ENCODE results near the gene CBX4. TPM values are rescaled to one million over a fixed set of nuclear protein-coding genes. Genes with fewer than 3 reads are reported as not detected.

The CBX4 gene
- total and polyA plus RNA-seq, 2 of the 13 experiments (the other 11 are each of a cell fraction or from before 2014, with no cell fraction given) = 25.8 to 50.8 TPM

DNA sequence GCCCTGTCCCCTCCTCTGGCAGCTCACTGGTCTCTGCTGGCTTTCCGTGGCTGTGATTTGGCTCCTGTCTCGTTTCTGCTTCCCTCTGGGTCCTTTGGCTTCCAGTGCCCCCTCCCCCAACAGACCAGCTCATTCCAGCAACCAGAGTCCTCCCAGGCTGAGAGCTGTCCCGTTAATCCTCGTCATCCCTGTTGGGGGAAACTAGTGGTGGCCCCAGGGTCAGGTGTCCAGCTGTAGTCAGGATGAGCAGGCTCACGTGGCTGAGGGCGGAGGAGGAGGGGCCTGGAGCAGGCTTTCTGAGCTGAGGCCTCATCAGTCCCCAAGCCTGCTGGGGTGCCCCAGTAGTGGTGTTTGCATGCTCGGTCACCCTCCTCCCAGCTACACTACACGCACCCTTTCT is 10.7 kb upstream of the CBX4 start (continued):
- TF ChIP-seq, protein P1, sequence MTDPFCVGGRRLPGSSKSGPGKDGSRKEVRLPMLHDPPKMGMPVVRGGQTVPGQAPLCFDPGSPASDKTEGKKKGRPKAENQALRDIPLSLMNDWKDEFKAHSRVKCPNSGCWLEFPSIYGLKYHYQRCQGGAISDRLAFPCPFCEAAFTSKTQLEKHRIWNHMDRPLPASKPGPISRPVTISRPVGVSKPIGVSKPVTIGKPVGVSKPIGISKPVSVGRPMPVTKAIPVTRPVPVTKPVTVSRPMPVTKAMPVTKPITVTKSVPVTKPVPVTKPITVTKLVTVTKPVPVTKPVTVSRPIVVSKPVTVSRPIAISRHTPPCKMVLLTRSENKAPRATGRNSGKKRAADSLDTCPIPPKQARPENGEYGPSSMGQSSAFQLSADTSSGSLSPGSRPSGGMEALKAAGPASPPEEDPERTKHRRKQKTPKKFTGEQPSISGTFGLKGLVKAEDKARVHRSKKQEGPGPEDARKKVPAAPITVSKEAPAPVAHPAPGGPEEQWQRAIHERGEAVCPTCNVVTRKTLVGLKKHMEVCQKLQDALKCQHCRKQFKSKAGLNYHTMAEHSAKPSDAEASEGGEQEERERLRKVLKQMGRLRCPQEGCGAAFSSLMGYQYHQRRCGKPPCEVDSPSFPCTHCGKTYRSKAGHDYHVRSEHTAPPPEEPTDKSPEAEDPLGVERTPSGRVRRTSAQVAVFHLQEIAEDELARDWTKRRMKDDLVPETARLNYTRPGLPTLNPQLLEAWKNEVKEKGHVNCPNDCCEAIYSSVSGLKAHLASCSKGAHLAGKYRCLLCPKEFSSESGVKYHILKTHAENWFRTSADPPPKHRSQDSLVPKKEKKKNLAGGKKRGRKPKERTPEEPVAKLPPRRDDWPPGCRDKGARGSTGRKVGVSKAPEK (CRISPR knock-in tag; IDR thresholded peaks at IDR 0.05; ENCODE audit: borderline replicate concordance) = peak; percentile 77; the same call in 1 of the 2 replicates
- no peak for TF ChIP-seq ZNF629 (CRISPR knock-in tag; conservative IDR thresholded peaks at IDR 0.05)
- no peak for TF ChIP-seq ZNF160 (CRISPR knock-in tag; IDR thresholded peaks at IDR 0.05)
- TF ChIP-seq ZFY (CRISPR knock-in tag; IDR thresholded peaks at IDR 0.05) = peak; percentile 52; the same call in 1 of the 2 replicates
- TF ChIP-seq HMG20B (CRISPR knock-in tag; conservative IDR thresholded peaks at IDR 0.05) = peak; percentile 66; the same call in 1 of the 2 replicates
- no peak for TF ChIP-seq ZNF143 (CRISPR knock-in tag; IDR thresholded peaks at IDR 0.05)
- 0 out of 2 replicates have a peak, but pooled peaks have one; percentile 24 for TF ChIP-seq GATAD1 (CRISPR knock-in tag; IDR thresholded peaks at IDR 0.05)
- no peak for TF ChIP-seq ZNF670 (CRISPR knock-in tag; IDR thresholded peaks at IDR 0.05; ENCODE audit: borderline replicate concordance)
- TF ChIP-seq, protein P2, sequence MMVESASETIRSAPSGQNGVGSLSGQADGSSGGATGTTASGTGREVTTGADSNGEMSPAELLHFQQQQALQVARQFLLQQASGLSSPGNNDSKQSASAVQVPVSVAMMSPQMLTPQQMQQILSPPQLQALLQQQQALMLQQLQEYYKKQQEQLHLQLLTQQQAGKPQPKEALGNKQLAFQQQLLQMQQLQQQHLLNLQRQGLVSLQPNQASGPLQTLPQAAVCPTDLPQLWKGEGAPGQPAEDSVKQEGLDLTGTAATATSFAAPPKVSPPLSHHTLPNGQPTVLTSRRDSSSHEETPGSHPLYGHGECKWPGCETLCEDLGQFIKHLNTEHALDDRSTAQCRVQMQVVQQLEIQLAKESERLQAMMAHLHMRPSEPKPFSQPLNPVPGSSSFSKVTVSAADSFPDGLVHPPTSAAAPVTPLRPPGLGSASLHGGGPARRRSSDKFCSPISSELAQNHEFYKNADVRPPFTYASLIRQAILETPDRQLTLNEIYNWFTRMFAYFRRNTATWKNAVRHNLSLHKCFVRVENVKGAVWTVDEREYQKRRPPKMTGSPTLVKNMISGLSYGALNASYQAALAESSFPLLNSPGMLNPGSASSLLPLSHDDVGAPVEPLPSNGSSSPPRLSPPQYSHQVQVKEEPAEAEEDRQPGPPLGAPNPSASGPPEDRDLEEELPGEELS (CRISPR knock-in tag; IDR thresholded peaks at IDR 0.05) = peak; percentile 29; the same call in 1 of the 2 replicates
- TF ChIP-seq, protein P3, sequence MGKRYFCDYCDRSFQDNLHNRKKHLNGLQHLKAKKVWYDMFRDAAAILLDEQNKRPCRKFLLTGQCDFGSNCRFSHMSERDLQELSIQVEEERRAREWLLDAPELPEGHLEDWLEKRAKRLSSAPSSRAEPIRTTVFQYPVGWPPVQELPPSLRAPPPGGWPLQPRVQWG (CRISPR knock-in tag; IDR thresholded peaks at IDR 0.05; ENCODE audit: borderline replicate concordance, low read depth) = no peak
- TF ChIP-seq RXRB (CRISPR knock-in tag; IDR thresholded peaks at IDR 0.05; ENCODE audit: borderline replicate concordance) = peak; percentile 13; the same call in 1 of the 2 replicates
- 0 out of 2 replicates have a peak, but pooled peaks have one; percentile 29 for TF ChIP-seq SP5 (CRISPR knock-in tag; IDR thresholded peaks at IDR 0.05; ENCODE audit: borderline replicate concordance, low read depth)
- peak; percentile 29; the same call in 1 of the 2 replicates for TF ChIP-seq RNF2 (conservative IDR thresholded peaks at IDR 0.05; ENCODE audit: low read depth)
- TF ChIP-seq ZMAT3 (CRISPR knock-in tag; conservative IDR thresholded peaks at IDR 0.05) = no peak
- no peak for TF ChIP-seq SRY (CRISPR knock-in tag; IDR thresholded peaks at IDR 0.05)
- peak; percentile 86 for TF ChIP-seq SALL1 (CRISPR knock-in tag; IDR thresholded peaks at IDR 0.05)
- TF ChIP-seq HDAC2 (CRISPR knock-in tag; IDR thresholded peaks at IDR 0.05) = peak; percentile 57; the same call in 1 of the 2 replicates
- TF ChIP-seq ZSCAN25 (CRISPR knock-in tag; IDR thresholded peaks at IDR 0.05) = peak; percentile 41; the same call in 1 of the 2 replicates
- TF ChIP-seq ZNF331 (CRISPR knock-in tag; IDR thresholded peaks at IDR 0.05) = peak; percentile 62
- peak; percentile 55; the same call in 1 of the 2 replicates for TF ChIP-seq ZNF782 (CRISPR knock-in tag; IDR thresholded peaks at IDR 0.05; ENCODE audit: borderline replicate concordance)
- TF ChIP-seq, protein P4, sequence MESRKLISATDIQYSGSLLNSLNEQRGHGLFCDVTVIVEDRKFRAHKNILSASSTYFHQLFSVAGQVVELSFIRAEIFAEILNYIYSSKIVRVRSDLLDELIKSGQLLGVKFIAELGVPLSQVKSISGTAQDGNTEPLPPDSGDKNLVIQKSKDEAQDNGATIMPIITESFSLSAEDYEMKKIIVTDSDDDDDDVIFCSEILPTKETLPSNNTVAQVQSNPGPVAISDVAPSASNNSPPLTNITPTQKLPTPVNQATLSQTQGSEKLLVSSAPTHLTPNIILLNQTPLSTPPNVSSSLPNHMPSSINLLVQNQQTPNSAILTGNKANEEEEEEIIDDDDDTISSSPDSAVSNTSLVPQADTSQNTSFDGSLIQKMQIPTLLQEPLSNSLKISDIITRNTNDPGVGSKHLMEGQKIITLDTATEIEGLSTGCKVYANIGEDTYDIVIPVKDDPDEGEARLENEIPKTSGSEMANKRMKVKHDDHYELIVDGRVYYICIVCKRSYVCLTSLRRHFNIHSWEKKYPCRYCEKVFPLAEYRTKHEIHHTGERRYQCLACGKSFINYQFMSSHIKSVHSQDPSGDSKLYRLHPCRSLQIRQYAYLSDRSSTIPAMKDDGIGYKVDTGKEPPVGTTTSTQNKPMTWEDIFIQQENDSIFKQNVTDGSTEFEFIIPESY (CRISPR knock-in tag; IDR thresholded peaks at IDR 0.05) = no peak
- no peak for TF ChIP-seq SOX6 (IDR thresholded peaks at IDR 0.05)
- TF ChIP-seq SOX6 (CRISPR knock-in tag; IDR thresholded peaks at IDR 0.05) = peak; percentile 63
- TF ChIP-seq, protein P5, sequence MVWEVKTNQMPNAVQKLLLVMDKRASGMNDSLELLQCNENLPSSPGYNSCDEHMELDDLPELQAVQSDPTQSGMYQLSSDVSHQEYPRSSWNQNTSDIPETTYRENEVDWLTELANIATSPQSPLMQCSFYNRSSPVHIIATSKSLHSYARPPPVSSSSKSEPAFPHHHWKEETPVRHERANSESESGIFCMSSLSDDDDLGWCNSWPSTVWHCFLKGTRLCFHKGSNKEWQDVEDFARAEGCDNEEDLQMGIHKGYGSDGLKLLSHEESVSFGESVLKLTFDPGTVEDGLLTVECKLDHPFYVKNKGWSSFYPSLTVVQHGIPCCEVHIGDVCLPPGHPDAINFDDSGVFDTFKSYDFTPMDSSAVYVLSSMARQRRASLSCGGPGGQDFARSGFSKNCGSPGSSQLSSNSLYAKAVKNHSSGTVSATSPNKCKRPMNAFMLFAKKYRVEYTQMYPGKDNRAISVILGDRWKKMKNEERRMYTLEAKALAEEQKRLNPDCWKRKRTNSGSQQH (CRISPR knock-in tag; IDR thresholded peaks at IDR 0.05; ENCODE audit: low read depth) = 0 out of 2 replicates have a peak, but pooled peaks have one; percentile 33
